ENCODE data around the gene FAM120AOS.

Gene FAM120AOS

DNA sequence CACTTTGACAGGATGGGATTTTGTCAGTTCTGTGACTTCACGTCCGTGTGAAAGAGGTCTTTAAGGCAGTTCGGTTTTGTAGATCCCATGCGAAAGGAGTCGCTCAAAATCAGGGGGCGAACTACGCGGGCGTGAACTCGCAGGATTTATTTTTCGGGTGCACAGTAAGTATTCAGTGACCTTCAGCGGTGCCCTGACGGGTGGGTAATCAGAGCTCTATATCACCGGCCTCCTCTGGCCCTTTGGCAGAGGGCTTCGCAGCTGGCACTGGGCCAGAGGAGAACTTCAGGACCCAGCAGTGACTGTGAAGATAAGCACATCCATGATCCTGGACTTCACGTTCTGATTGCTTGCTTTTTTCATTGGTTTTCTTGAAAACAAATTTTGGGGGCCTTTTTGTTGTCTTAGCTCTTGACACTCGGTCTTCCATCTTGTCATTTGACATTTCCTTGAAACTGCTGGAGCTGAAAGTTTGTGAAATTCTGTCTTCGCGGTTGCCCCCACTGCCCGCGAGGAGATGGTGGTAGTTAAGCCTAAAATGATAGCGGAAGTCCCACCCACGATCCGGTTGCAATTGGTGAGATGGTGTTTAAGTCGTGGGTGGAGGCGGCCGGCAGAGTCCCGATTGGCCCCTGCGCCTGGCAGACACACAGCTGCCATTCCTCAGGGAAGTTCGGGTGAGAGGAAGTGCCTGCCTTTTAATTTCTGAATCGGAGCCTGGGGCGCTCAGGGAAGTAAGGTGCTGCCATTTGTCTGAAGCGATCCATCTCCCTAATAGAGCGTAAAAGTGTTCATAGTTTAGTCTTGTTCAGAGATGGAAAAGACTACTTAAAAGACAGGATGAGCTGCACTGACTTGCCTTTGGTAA is at the start of gene FAM120AOS:
Gene FAM120AOS, minus strand, starts transcription at position 535 of the 868 bp plus-strand sequence. CDS start 872 bp downstream, outside the sequence.
- peak; percentile 84 for DNase-seq

DNA sequence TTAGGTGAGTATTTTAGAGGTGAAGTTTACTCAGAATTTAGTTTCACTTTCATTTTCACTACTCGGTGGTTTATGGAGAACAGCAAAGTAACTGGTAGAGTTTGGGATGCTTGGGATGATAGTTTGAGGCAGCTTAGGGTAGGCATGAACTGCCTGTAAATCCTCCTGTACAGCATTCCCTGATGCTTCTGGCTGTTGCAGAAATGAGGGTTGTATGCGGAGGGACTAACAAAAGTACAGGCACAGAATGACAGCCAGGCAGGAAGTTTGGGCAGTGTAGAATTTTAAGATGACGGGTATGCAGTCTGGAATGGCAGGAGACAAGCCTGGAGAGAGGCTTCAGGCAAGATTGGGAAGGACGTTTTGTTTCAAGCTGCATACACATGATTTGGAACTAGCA is 48.0 kb upstream of the FAM120AOS start:
- no peak for DNase-seq

DNA sequence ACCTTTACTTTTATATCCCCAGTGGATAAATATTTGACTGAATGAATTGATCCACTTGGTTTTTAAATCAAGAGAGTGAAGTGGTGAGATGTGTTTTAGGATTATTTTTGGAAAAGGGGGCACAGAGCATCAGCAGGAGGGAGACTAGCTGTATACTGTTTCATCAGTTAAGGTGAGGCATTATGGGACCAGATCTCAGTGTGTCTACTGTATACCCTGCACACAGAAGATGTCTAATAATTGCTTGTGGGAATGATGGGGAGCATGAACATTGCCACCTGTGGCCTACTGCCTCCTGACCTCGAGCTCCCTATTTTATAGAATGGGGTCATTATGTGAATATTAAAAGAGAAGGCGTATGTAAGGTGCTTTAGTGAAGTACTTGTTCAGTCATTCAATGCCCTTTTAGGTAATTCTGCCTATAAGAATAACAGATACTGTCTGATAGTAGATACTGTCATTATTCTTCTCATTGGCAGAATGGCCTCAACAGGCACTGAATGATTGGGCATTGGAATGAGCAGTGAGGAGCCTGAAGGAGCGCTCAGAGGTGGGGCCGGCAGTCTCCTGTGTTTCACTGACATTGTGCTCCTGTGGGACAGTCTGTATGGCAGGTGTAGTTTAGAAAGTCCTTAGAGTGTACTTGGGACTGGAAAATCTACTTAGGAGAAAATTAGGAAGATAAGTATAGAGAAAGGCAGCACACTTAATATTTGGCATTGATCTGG is 47.4 kb upstream of the FAM120AOS start:
- no peak for DNase-seq

DNA sequence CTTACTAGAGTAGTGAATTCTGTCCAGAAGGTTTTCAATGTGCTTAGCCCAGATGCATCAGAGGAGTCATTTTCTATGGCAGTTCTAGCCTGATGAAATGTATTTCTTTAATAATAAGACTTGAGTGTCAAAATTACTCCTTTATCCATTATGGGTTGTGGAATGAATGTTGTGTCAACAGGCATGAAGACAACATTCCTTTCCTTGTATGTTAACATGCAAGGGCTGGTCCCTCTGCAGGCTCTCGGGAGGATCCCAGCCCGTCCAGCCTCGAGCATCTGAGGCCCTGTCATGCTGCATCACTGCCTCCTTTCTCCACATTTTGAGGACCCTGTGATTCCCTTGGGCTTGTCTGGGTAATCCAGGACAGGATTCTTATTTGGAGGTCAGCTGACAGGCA is 42.9 kb upstream of the FAM120AOS start:
- DNase-seq, result no peak

DNA sequence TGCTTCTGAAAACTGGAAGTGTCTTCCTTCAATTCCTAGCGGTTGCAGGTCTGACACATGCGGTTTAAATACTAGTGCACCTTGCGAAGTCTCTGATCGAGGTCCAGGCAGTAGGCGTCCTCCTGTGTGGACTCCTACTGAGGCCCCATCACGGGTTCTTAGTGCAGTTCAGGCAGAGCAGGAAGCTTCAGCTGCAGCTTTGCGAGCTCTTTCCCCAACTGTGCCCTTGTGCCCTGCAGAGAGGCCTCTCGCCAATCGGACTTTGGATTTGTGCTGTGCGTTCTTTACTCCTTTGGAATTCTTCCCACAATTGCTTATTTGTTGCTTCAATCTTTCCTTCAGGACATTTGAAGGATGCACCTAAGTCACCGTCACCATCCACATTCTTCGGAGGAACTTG is 40.6 kb upstream of the FAM120AOS start:
- no peak for DNase-seq

DNA sequence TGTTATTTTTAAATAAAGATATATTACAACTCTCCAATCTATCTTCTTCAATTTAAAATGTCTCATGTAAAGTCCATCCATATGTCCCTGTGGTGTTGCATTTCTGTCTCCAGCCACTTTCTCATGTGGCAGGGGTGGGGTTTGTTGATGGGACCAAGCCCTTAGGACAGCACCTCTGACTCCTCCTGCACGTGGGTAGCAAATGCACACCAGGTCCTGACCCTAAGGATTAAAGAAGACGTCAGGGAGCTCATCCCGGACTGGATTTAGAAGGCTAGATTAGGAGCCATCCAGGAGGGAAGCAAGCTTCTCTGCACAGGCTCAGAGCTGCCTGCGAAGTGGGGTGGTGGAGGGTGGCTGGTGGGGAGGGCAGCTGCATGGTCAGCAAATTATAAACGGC is 38.9 kb upstream of the FAM120AOS start:
- no peak for DNase-seq

DNA sequence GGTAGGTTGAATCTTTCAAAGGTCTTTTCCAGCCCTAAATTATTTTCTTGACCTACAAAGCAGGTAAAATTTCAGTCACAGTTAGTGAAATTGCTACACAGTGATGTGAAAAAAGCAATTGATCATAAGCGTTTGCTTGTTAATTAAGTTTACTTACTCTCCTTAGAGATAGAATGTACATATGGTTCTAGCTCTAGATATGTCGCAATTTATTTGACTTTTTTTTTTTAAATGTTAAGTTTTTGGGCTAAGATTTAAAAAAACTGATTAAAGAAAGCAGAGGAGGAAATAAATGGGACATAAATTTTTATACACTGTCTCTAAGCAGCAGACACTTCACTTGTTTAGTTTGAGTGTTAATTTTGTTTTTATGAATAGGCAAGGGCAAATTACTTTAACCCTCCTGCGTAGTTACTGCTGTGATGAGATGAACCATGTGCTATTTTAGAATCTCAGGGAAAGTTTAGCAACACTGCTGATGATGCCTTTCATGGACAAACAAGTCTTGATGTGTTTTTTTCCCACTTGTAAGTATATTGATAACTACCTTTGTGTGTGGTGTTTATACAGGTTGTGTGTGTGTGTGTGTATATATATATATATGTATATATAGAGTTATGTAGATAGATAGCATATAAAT is 38.3 kb upstream of the FAM120AOS start:
- no peak for DNase-seq

DNA sequence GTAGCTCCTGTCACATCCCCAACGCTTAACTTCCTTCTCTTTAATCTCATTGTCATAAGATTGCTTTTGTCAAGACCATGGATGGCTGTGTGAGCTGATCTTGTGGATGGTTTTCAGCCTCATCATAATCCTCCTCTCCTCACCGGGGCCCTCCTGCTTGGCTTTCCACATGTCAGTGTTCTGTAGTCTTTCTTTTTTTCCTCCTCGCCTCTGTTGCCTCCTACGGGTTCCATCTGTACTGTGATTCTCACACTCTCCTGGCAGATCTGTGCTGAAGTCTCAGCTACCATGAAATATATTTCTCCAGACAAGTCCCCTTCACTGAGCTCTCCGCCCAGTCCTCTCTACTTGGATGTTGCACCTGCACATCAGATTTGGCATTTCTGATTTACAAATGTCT is 34.9 kb upstream of the FAM120AOS start:
- no peak for DNase-seq

DNA sequence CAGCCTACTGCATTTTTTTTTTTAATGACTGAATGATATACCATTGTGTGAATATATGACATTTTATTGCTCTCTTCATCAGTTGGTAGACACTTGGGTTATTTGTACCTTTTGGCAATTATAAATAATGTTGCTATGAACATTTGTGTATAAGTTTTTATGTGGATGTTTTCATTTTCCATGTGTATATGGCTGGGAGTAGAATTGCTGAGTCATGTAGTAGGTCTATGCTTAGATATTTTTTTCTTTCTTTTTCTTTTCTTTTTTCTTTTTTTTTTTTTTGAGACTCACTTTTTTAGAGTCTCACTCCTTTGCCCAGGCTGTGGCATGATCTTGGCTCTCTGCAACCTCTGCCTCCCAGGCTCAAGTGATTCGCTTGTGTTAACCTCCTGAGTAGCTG is 32.9 kb upstream of the FAM120AOS start:
- no peak for DNase-seq

DNA sequence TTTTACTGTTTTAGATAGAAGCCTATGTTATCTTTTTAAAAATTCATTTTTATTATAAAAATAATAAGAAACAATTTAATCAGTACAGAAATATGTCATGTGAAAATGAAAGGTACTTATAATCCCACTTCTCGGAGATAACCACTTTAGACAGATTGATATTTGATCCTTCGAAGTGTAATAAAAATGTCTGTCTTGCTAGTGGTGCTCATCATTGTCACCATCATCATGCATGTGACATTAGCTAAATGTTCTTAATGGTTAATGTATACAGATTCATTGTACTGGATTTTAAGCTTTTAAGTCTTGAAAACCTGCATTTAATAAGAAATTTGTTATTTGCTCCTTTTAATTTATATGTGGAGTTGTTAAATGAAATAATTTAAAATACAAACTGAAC is 30.1 kb upstream of the FAM120AOS start:
- DNase-seq, result no peak

DNA sequence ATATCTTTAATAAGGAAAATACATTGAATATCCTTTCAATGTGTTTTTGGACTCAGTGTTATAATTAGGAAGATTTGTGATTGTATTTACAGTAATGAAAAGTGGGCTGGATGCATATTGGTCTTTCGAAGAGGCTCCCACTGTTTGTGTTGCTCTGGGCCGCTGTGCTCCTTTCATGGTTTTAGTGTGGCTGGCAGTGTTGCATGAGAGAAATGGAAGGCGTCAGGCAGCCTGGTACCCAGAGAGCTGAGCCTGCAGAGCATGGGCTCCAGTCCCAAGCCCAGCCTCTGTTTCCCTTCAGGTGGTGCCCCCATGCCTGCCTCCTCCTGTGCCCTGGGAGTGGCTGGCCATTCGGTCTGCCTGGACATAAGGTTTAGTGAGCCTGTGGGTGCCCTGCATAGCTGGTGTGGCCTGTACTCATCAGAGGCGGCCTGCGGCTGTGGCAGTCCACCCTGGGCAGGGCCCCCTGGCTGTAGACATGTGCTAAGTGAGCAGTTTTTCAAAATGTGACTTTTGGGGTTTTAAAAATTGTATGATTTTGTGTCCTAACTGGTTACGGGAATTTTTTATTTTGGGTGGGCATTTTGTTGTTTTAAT is 27.4 kb upstream of the FAM120AOS start:
- no peak for DNase-seq

DNA sequence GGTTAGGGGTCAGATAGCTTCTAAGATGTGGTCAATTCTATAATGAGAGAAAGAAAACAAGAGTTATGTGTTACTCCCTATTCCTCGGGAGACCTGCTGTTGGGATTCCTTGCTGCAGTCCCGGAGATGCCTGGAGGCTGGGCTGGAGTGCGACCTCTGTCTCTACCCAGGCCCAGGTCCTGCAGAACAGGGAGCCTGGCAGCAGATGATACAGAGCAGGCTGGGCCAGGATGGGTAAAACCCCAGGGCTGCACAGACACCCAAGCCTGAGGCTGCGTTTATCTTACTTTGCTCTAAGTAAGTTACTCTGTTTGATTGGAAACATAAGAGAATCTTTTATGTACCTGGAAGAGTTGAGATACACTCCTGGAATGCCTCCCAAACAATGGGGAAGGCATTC is 26.9 kb upstream of the FAM120AOS start:
- DNase-seq, result no peak

DNA sequence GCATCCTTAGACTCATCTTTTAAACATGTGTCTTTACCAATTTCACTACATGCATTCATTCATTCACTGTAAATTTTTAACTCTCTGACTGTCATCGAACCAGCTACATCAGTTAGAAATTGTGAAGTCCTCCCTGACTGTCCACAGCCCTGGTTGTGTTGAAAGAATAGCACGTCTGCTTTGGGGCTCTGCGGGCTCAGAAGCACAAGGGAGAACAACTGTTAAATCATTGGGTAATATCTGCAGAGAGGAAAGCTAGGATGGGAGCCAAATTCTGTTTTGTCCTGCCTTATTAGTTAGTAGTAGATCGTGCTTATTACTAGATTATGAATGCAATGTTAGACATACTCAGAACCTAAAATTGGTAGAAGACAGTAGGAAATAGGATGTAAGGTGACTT is 26.3 kb upstream of the FAM120AOS start:
- no peak for DNase-seq

DNA sequence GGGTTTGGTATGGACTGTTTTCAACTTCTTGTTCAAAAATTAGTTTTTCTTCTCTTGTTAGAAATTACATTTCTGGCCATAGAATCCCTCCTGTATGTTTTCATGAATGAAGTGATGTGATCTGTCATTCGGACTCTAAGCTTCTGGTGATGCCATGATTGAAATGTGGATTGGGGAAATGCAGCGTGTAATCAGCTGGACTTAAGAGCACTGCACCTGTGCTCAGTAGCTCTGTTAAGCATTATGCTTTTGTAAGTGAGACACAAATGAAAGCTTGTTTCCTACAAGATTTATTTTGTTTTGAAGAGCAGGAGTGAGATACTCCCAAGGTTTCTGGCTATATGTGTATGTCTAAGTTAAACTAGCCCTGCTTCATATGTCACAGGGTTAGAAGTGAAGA is 24.0 kb upstream of the FAM120AOS start:
- no peak for DNase-seq

DNA sequence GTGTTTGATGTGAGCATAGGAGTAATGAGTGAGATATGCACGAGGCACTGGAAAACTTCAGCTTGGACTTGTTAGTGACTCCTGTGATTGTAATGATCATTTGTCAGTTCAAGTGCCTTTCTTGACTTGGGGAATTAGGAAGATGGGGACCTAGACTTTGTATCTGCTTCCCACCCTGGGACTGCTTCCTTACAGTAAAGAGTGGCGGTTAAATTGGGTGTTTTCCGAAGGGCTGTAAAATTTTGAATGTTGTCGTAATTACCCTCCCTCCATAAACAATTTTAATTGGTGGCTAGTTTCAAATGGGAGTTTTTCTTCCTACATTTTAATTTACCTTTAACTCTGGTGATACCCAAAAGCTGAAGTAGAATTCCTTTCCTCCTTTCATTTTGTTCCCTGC is 23.5 kb upstream of the FAM120AOS start:
- DNase-seq, result no peak

DNA sequence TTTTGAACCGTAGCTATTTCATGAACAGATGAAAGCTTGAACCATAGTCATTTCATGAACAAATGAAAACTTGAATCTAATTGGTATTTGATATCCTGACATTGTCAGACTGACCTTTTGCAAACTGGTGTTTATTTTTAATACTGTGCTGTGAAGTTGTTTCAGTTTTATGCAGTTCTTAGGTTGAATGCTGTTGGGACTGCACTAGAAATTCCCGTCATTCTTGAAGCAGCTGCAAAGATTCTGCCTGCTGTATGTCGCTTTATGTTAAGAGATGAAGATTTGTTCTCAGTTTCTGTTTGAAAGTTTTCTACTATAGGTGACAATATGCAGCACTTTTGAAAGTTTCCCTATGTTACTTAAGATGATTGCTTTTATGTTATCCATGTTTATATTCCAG is 22.5 kb upstream of the FAM120AOS start:
- DNase-seq, result no peak

DNA sequence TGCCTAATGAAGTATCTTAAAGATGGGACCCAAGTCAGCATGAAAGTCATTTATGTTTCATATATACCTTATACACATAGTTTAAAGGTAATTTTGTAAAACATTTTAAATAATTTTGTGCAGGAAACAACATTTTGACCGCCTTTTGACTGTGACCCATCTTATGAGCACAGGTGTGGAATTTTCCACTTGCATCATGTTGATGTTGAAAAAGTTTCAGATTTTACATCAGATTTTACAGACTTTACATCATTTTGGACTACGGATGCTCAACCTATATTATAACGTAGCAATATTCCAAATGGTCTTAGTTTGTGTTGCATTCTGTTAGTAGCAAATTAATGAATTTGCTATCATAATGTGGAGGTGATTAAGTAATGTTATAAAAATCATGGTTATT is 21.7 kb upstream of the FAM120AOS start:
- DNase-seq, result no peak

DNA sequence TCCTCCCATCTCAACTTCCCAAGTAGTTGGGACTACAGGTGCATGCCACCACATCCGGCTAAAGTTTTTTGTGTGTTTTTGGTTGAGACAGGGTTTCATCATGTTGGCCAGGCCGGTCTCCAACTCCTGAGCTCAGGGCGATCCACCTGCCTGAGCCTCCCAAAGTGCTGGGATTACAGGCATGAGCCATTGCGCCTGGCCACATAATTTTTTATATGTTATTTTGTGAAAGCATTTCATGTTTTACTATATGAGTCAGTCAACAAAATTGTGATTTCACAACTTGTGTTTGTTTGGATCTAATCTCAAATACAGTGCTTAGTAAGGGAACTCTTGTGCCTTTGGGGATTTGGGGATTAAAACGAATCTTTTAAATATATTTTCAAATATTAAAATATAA is 20.0 kb upstream of the FAM120AOS start:
- no peak for DNase-seq

DNA sequence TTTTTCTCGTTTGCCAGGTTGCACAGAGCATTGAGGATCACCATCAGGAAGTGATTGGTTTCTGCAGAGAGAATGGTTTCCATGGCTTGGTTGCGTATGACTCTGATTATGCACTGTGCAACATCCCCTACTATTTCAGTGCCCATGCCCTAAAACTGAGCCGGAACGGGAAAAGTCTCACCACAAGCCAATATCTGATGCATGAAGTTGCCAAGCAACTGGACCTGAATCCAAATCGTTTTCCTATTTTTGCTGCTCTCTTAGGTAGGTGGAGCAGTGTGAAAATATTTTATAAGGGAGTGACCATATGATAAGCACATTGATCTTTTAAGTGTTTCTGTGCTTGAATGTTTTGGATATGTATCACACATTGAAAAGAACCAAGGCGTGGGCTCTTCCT is 17.7 kb upstream of the FAM120AOS start:
- DNase-seq, result no peak

DNA sequence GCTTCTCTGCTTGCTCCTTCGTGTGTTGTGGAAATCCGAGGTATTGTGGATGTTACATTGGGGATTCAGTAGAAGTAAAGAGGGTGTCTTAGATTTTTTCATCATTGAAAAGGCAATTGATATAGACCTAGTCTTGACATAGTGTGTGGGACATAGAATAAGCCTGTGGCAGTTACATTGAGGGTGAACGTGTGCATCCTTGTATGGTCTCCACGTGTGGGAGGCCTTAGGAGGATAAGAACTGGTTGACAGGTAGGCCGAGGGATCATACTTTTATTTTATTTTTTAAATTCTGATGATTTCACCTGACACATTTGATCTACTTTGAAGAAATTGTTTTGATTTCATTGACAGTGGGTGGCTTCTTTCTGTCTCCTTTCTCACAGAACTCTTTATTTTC is 17.0 kb upstream of the FAM120AOS start:
- no peak for DNase-seq

DNA sequence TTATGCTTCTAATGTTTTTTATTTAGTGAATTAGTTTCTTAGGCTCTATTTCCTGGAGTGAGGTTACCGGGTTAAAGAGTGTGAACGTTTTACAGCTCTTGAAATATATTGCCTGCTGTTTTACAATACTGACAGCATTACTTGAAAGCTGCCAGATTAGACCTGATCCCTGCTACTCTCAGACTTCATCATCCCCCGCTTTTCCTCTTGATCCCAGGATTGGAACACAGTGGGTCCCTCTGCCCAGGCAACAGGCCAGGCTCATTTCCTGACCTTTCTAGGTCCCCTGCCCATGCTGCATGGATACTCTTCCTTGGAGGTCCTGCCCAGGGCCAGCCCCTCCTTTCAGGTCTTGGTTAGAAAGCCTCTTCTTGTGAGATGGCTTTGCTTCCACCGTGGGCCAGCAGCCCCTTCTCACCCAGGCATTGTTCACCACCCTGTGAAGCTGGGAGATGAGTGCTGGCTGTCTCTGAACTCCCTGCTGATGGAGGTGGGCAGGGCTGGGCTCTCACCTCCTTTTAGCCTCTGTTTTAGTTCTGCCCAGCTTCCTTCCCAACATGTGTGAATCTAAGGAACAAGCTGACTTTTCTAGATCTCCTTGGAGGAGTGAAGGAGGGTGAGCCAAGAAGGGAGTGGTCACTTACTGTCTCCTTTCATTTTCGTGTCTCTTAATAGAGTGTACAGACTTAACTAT is 15.5 kb upstream of the FAM120AOS start:
- DNase-seq, result no peak

DNA sequence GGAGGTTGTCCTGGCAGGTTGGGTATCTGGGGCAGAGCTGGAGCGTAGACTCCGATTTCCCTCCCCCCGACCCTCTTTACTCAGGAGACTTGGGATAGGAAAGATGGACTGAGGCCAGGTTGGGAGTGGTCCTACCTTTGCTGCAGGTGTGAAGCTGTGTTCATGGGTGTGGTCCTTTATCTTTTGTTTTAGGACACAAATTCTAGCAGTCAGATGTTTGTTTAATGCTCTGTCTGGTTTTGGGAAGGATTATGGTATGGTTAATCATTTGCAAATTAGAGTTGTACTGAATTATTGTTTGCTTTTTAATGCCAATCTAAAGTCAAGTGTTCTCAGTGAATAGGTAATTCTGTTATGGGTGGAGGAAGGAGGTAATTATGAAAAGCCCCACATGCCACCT is 14.1 kb upstream of the FAM120AOS start:
- no peak for DNase-seq

DNA sequence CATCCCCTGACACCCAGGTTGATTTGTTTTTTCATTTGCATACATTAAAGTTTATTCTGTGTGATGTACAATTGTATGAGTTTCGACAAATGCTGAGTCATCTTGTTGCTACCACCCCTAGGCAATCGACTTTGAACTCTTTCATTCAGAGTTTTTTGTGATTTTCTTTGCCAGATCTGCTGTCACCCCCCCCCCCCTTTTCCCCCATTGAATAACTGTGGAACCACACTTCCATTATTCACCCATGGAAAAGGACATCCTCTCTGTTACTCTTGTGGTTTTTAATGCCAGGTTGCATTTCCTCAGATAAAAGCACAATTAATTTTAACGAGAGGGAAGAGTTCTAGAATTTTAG is 13.7 kb upstream of the FAM120AOS start:
- DNase-seq, result no peak

All from NCI-H2227 treated with DMSO at 0.1 percent for 48 hours (cell line).